Measurements from ENCODE around the gene SYTL3. TPM values are rescaled to one million over a fixed set of nuclear protein-coding genes. Genes with fewer than 3 reads are reported as not detected.

SYTL3 gene
- total and polyA plus RNA-seq, 9 of the 15 experiments (the other 6 are each of a cell fraction or from before 2014, with no cell fraction given): 0.04 to 0.46 (median 0.17) TPM; not detected in 1

- TF ChIP-seq ZNF407 (IDR thresholded peaks at IDR 0.05; ENCODE audit: low read depth) (no peak), ZNF695 (CRISPR knock-in tag; IDR thresholded peaks at IDR 0.05) (no peak), ZNF707 (CRISPR knock-in tag; conservative IDR thresholded peaks at IDR 0.05) (no peak), MTA3 (IDR thresholded peaks at IDR 0.05; ENCODE audit: borderline replicate concordance) (peak; percentile 92), HDAC2 (IDR thresholded peaks at IDR 0.05) (peak; percentile 90), BMI1 (IDR thresholded peaks at IDR 0.05; ENCODE audit: low read length) (no peak), MEIS2 (IDR thresholded peaks at IDR 0.05; ENCODE audit: partially characterized antibody) (peak; percentile 27), SP1 (CRISPR knock-in tag; IDR thresholded peaks at IDR 0.05) (peak; percentile 73; the same call in 1 of the 2 replicates), ELF2 (CRISPR knock-in tag; IDR thresholded peaks at IDR 0.05) (0 out of 2 replicates have a peak, but pooled peaks have one; percentile 11), ZBTB17 (CRISPR knock-in tag; IDR thresholded peaks at IDR 0.05) (peak; percentile 76; the same call in 1 of the 2 replicates), ATF6 (CRISPR knock-in tag; IDR thresholded peaks at IDR 0.05) (0 out of 2 replicates have a peak, but pooled peaks have one; percentile 66), TEAD4 (IDR thresholded peaks at IDR 0.05; ENCODE audit: low read length) (peak; percentile 57), TEAD4 (CRISPR knock-in tag; IDR thresholded peaks at IDR 0.05; ENCODE audit: borderline replicate concordance) (no peak), CBFA2T2 (conservative IDR thresholded peaks at IDR 0.05) (peak; percentile 69)
- TF ChIP-seq, protein P1, sequence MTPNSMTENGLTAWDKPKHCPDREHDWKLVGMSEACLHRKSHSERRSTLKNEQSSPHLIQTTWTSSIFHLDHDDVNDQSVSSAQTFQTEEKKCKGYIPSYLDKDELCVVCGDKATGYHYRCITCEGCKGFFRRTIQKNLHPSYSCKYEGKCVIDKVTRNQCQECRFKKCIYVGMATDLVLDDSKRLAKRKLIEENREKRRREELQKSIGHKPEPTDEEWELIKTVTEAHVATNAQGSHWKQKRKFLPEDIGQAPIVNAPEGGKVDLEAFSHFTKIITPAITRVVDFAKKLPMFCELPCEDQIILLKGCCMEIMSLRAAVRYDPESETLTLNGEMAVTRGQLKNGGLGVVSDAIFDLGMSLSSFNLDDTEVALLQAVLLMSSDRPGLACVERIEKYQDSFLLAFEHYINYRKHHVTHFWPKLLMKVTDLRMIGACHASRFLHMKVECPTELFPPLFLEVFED (CRISPR knock-in tag; conservative IDR thresholded peaks at IDR 0.05): no peak
Observed at GRCh38 chr6:158703837-158704822, 54.3 kb downstream of the SYTL3 start (continued).

Measured in K562 (cell line).